ENCODE measurements around the gene TSPAN5. TPM values are rescaled to one million over a fixed set of nuclear protein-coding genes. Genes with fewer than 3 reads are reported as not detected.

TSPAN5 gene
- total and polyA plus RNA-seq, 5 donors from 2014 or later: 21.2 to 52.7 (median 39.8) TPM

GRCh38 chr4:98633159-98633558, 25.3 kb downstream of the TSPAN5 start:
- peaks cover 15 to 74% (median 60%) of the 10 kb centered on the region in 4 donors for H3K4me1 Mint-ChIP-seq
- ATAC-seq (ENCODE audit: low read depth in 2 of 2) (no peak), DNase-seq (no peak)

GRCh38 chr4:98632258-98632657, 26.2 kb downstream of the TSPAN5 start:
- Histone ChIP-seq H3K36me3 (ENCODE audit: control insufficient read depth, insufficient read depth, low read length) (no peaks in the 10 kb centered on the region), H3K4me3 (ENCODE audit: low read depth, low read length) (no peak overlapping the region), H3K27ac (ENCODE audit: insufficient read depth, low read length, poor library complexity, severe bottlenecking) (no peak overlapping the region), H3K4me1 (ENCODE audit: control insufficient read depth, insufficient read depth, low read length, poor library complexity, severe bottlenecking) (peaks cover 6% of the 10 kb centered on the region), H3K9me3 (ENCODE audit: control insufficient read depth in 2 of 2, low read length in 2 of 2) (no peaks in the 10 kb centered on the region), H3K27me3 (ENCODE audit: control insufficient read depth, insufficient read depth, low read length) (no peaks in the 10 kb centered on the region)
- peak overlapping the region; percentile 29 to 79 (median 70) for H3K27ac Mint-ChIP-seq
- no peak for DNase-seq
- no peak for ATAC-seq (ENCODE audit: low read depth in 2 of 2)
- no peaks in the 10 kb centered on the region for H3K9me3 Mint-ChIP-seq
- H3K36me3 Mint-ChIP-seq: peaks cover 9% of the 10 kb centered on the region
- H3K4me3 Mint-ChIP-seq: peak overlapping the region in 1 of 4 donors; percentile 3
- H3K27me3 Mint-ChIP-seq: no peaks in the 10 kb centered on the region
- peaks cover 24 to 76% (median 64%) of the 10 kb centered on the region in 4 donors for H3K4me1 Mint-ChIP-seq

More at GRCh38 chr4:98633159-98633558, 25.3 kb downstream of the TSPAN5 start:
- Mint-ChIP-seq H3K27ac (no peak overlapping the region), H3K9me3 (no peaks in the 10 kb centered on the region), H3K27me3 (no peaks in the 10 kb centered on the region), H3K4me3 (no peak overlapping the region), H3K36me3 (peaks cover 9% of the 10 kb centered on the region)
- Histone ChIP-seq H3K27ac (ENCODE audit: insufficient read depth, low read length, poor library complexity, severe bottlenecking) (no peak overlapping the region), H3K4me3 (ENCODE audit: low read depth, low read length) (no peak overlapping the region), H3K36me3 (ENCODE audit: control insufficient read depth, insufficient read depth, low read length) (no peaks in the 10 kb centered on the region), H3K9me3 (ENCODE audit: control insufficient read depth in 2 of 2, low read length in 2 of 2) (no peaks in the 10 kb centered on the region), H3K4me1 (ENCODE audit: control insufficient read depth, insufficient read depth, low read length, poor library complexity, severe bottlenecking) (peaks cover 6% of the 10 kb centered on the region), H3K27me3 (ENCODE audit: control insufficient read depth, insufficient read depth, low read length) (no peaks in the 10 kb centered on the region)

GRCh38 chr4:98631506-98631905, 26.9 kb downstream of the TSPAN5 start:
- H3K27me3 ChIP-seq (ENCODE audit: control insufficient read depth, insufficient read depth, low read length): no peaks in the 10 kb centered on the region
- H3K4me1 ChIP-seq (ENCODE audit: control insufficient read depth, insufficient read depth, low read length, poor library complexity, severe bottlenecking): peaks cover 10% of the 10 kb centered on the region
- Mint-ChIP-seq H3K27ac (peak overlapping the region in 2 of 3 donors; percentile 29 to 79), H3K4me3 (no peak overlapping the region), H3K36me3 (peaks cover 9% of the 10 kb centered on the region), H3K4me1 (peaks cover 31 to 79% (median 69%) of the 10 kb centered on the region in 4 donors), H3K27me3 (no peaks in the 10 kb centered on the region), H3K9me3 (no peaks in the 10 kb centered on the region)
- no peaks in the 10 kb centered on the region for H3K36me3 ChIP-seq (ENCODE audit: control insufficient read depth, insufficient read depth, low read length)
- H3K4me3 ChIP-seq (ENCODE audit: low read depth, low read length): no peak overlapping the region
- no peak overlapping the region for H3K27ac ChIP-seq (ENCODE audit: insufficient read depth, low read length, poor library complexity, severe bottlenecking)
- H3K9me3 ChIP-seq (ENCODE audit: control insufficient read depth in 2 of 2, low read length in 2 of 2): no peaks in the 10 kb centered on the region
- ATAC-seq (ENCODE audit: low read depth in 2 of 2) (no peak), DNase-seq (no peak)

GRCh38 chr4:98630737-98631454, 27.5 kb downstream of the TSPAN5 start:
- no peak overlapping the region for H3K4me3 ChIP-seq (ENCODE audit: low read depth, low read length)
- peak overlapping the region in 1 of 3 donors; percentile 52 for H3K27ac Mint-ChIP-seq
- H3K4me1 Mint-ChIP-seq: peaks cover 36 to 80% (median 72%) of the 10 kb centered on the region in 4 donors

GRCh38 chr4:98627531-98628257, 30.7 kb downstream of the TSPAN5 start:
- DNase-seq (no peak), ATAC-seq (ENCODE audit: low read depth in 2 of 2) (no peak)
- H3K4me1 Mint-ChIP-seq: peaks cover 36 to 96% (median 84%) of the 10 kb centered on the region in 4 donors

More at GRCh38 chr4:98630737-98631454, 27.5 kb downstream of the TSPAN5 start:
- H3K36me3 ChIP-seq (ENCODE audit: control insufficient read depth, insufficient read depth, low read length): no peaks in the 10 kb centered on the region
- Mint-ChIP-seq H3K9me3 (no peaks in the 10 kb centered on the region), H3K4me3 (no peak overlapping the region), H3K36me3 (peaks cover 9% of the 10 kb centered on the region), H3K27me3 (no peaks in the 10 kb centered on the region)
- no peaks in the 10 kb centered on the region for H3K27me3 ChIP-seq (ENCODE audit: control insufficient read depth, insufficient read depth, low read length)
- no peak for ATAC-seq (ENCODE audit: low read depth in 2 of 2)
- H3K27ac ChIP-seq (ENCODE audit: insufficient read depth, low read length, poor library complexity, severe bottlenecking): no peak overlapping the region
- peaks cover 16% of the 10 kb centered on the region for H3K4me1 ChIP-seq (ENCODE audit: control insufficient read depth, insufficient read depth, low read length, poor library complexity, severe bottlenecking)
- no peak for DNase-seq
- no peaks in the 10 kb centered on the region for H3K9me3 ChIP-seq (ENCODE audit: control insufficient read depth in 2 of 2, low read length in 2 of 2)

GRCh38 chr4:98626350-98626749, 32.1 kb downstream of the TSPAN5 start:
- no peak for ATAC-seq (ENCODE audit: low read depth in 2 of 2)
- H3K27me3 ChIP-seq (ENCODE audit: control insufficient read depth, insufficient read depth, low read length): no peaks in the 10 kb centered on the region
- no peaks in the 10 kb centered on the region for H3K27me3 Mint-ChIP-seq
- H3K36me3 ChIP-seq (ENCODE audit: control insufficient read depth, insufficient read depth, low read length): no peaks in the 10 kb centered on the region
- H3K4me3 Mint-ChIP-seq: peak overlapping the region in 1 of 4 donors; percentile 50
- H3K4me1 Mint-ChIP-seq: peaks cover 33 to 88% (median 75%) of the 10 kb centered on the region in 4 donors
- peaks cover 34% of the 10 kb centered on the region for H3K4me1 ChIP-seq (ENCODE audit: control insufficient read depth, insufficient read depth, low read length, poor library complexity, severe bottlenecking)
- H3K9me3 ChIP-seq (ENCODE audit: control insufficient read depth in 2 of 2, low read length in 2 of 2): no peaks in the 10 kb centered on the region
- no peaks in the 10 kb centered on the region for H3K36me3 Mint-ChIP-seq
- H3K9me3 Mint-ChIP-seq: peaks cover 0 to 2% (median 0%) of the 10 kb centered on the region in 7 donors
- H3K27ac Mint-ChIP-seq: peak overlapping the region; percentile 68 to 86 (median 83)
- DNase-seq: no peak
- no peak overlapping the region for H3K4me3 ChIP-seq (ENCODE audit: low read depth, low read length)
- no peak overlapping the region for H3K27ac ChIP-seq (ENCODE audit: insufficient read depth, low read length, poor library complexity, severe bottlenecking)

More at GRCh38 chr4:98627531-98628257, 30.7 kb downstream of the TSPAN5 start:
- Histone ChIP-seq H3K4me1 (ENCODE audit: control insufficient read depth, insufficient read depth, low read length, poor library complexity, severe bottlenecking) (peaks cover 34% of the 10 kb centered on the region), H3K4me3 (ENCODE audit: low read depth, low read length) (no peak overlapping the region), H3K27me3 (ENCODE audit: control insufficient read depth, insufficient read depth, low read length) (no peaks in the 10 kb centered on the region), H3K36me3 (ENCODE audit: control insufficient read depth, insufficient read depth, low read length) (no peaks in the 10 kb centered on the region), H3K27ac (ENCODE audit: insufficient read depth, low read length, poor library complexity, severe bottlenecking) (no peak overlapping the region), H3K9me3 (ENCODE audit: control insufficient read depth in 2 of 2, low read length in 2 of 2) (no peaks in the 10 kb centered on the region)
- Mint-ChIP-seq H3K27me3 (no peaks in the 10 kb centered on the region), H3K36me3 (peaks cover 3% of the 10 kb centered on the region), H3K9me3 (peaks cover 0 to 2% (median 0%) of the 10 kb centered on the region in 7 donors), H3K4me3 (peak overlapping the region in 1 of 4 donors; percentile 2), H3K27ac (peak overlapping the region in 2 of 3 donors; percentile 3 to 86)

- no peaks in the 10 kb centered on the region for H3K9me3 ChIP-seq (ENCODE audit: control insufficient read depth in 2 of 2, low read length in 2 of 2)
- Mint-ChIP-seq H3K27me3 (no peaks in the 10 kb centered on the region), H3K9me3 (peaks cover 0 to 2% (median 0%) of the 10 kb centered on the region in 7 donors), H3K36me3 (no peaks in the 10 kb centered on the region), H3K4me1 (peaks cover 31 to 86% (median 73%) of the 10 kb centered on the region in 4 donors), H3K27ac (peak overlapping the region; percentile 68 to 86 (median 83)), H3K4me3 (peak overlapping the region; percentile 16 to 56 (median 50))
- H3K27me3 ChIP-seq (ENCODE audit: control insufficient read depth, insufficient read depth, low read length): no peaks in the 10 kb centered on the region
- peaks cover 33% of the 10 kb centered on the region for H3K4me1 ChIP-seq (ENCODE audit: control insufficient read depth, insufficient read depth, low read length, poor library complexity, severe bottlenecking)
- H3K27ac ChIP-seq (ENCODE audit: insufficient read depth, low read length, poor library complexity, severe bottlenecking): no peak overlapping the region
- no peak for ATAC-seq (ENCODE audit: low read depth in 2 of 2)
- H3K36me3 ChIP-seq (ENCODE audit: control insufficient read depth, insufficient read depth, low read length): no peaks in the 10 kb centered on the region
- no peak for DNase-seq
- H3K4me3 ChIP-seq (ENCODE audit: low read depth, low read length): no peak overlapping the region
Observed at GRCh38 chr4:98625920-98626319, 32.5 kb downstream of the TSPAN5 start.

All from CD4-positive, CD25-positive, alpha-beta regulatory T cell (primary cell).